HCT116 (cell line): ENCODE results near the gene GNPTG. TPM values are rescaled to one million over a fixed set of nuclear protein-coding genes. Genes with fewer than 3 reads are reported as not detected.

ENCODE experiments used
- ATAC-seq: fragments of 200-7000 bp; cut with Tn5 transposase; 2 replicates; pipeline ENCODE4 v1.9.1; 2020; ENCODE audit warnings: mild to moderate bottlenecking, moderate library complexity
- BruUV-seq: library from RNA; stranded (reverse); fragments of 400-500 nt; replicated peaks from 2 replicates; lab custom pipeline; 2021; lab: Mats Ljungman, UMichigan
- CTCF ChIA-PET: fragments of 300-600 bp; sonication (Branson Sonifier 250); formaldehyde crosslinking; loops from one replicate; lab custom pipeline; 2021; ENCODE audit warnings: antibody characterized with exemption; lab: Charles Lee
- POLR2A ChIA-PET: fragments of 300-600, 350-600 bp; sonication (Branson Sonifier 250); formaldehyde crosslinking; loops from one replicate; lab custom pipeline; 2021; ENCODE audit warnings: antibody characterized with exemption; lab: Charles Lee
- RAD21 ChIA-PET, 2 experiments: fragments of 300-600 bp; sonication (Branson Sonifier 250); formaldehyde crosslinking; loops; one replicate each; lab custom pipeline; 2023; ENCODE audit warnings: low total read pairs in 2 of 2; ENCODE audit not compliant: uncharacterized antibody in 2 of 2, unreplicated experiment in 2 of 2, low non-redundant PET in 1 of 2; lab: Charles Lee
- DNase-seq: peaks from one replicate; pipeline ENCODE4 v3.0.0-alpha.2; 2010; ENCODE audit warnings: low read depth, low spot score
- H2AFZ ChIP-seq: fragments of 200-600 bp; shearing (Covaris generic), sonication (generic); 2 replicates; pipeline ENCODE4 v1.6.1; 2017; ENCODE audit warnings: low read depth, mixed run types, mixed read lengths, antibody characterized with exemption, low read length; ENCODE audit not compliant: poor library complexity, severe bottlenecking
- H3K27ac ChIP-seq: 2 replicates; pipeline ENCODE4 v1.5.1; 2012; ENCODE audit warnings: low read depth, low read length
- H3K27me3 ChIP-seq: fragments of 200-600 bp; sonication (generic); 2 replicates; pipeline ENCODE4 v1.6.1; 2016; ENCODE audit warnings: mixed run types, low read length, mixed read lengths; ENCODE audit not compliant: insufficient read depth
- H3K36me3 ChIP-seq, 2 experiments: fragments of 200-500 bp in 1 of 2; fragments of 200-600 bp in 1 of 2; sonication (Bioruptor generic) in 1 of 2; sonication (generic) in 1 of 2; 2 replicates each; pipeline versions ENCODE4 v1.5.1 to v1.6.1; 2014 to 2016; ENCODE audit warnings: low read length in 2 of 2, inconsistent platforms in 1 of 2, mixed read lengths in 1 of 2, mixed run types in 1 of 2; ENCODE audit not compliant: insufficient read depth in 2 of 2, control insufficient read depth in 1 of 2
- H3K4me1 ChIP-seq, 2 experiments: fragments of 200-600 bp in 1 of 2; sonication (generic) in 1 of 2; 2 replicates each; pipeline versions ENCODE4 v1.5.1 to v1.6.1; 2012 to 2017; ENCODE audit warnings: low read length in 2 of 2, inconsistent platforms in 1 of 2, mild to moderate bottlenecking in 1 of 2, mixed read lengths in 1 of 2, mixed run types in 1 of 2, moderate library complexity in 1 of 2; ENCODE audit not compliant: insufficient read depth in 2 of 2, control insufficient read depth in 1 of 2
- H3K4me2 ChIP-seq: fragments of 200-600 bp; sonication (generic); 2 replicates; pipeline ENCODE4 v1.6.1; 2017; ENCODE audit warnings: mixed run types, low read length, mixed read lengths
- H3K4me3 ChIP-seq, 2 experiments: fragments of 200-600 bp in 1 of 2; sonication (generic) in 1 of 2; replicated peaks in 1 of 2; 2 replicates each; pipeline ENCODE4 v1.5.1; 2011 to 2016; ENCODE audit warnings: low read length in 2 of 2, control low read depth in 1 of 2, low read depth in 1 of 2, mild to moderate bottlenecking in 1 of 2, mixed read lengths in 1 of 2, mixed run types in 1 of 2
- H3K79me2 ChIP-seq: fragments of 200-600 bp; sonication (generic); 2 replicates; pipeline ENCODE4 v1.6.1; 2017; ENCODE audit warnings: mild to moderate bottlenecking, mixed run types, low read length, moderate library complexity, mixed read lengths; ENCODE audit not compliant: insufficient read depth
- H3K9ac ChIP-seq: fragments of 200-600 bp; sonication (generic); 2 replicates; pipeline ENCODE4 v1.6.1; 2016; ENCODE audit warnings: low read length, mixed read lengths
- H3K9me2 ChIP-seq: fragments of 200-600 bp; sonication (generic), shearing (Covaris generic); 2 replicates; pipeline ENCODE4 v1.6.1; 2017; ENCODE audit warnings: mixed run types, mild to moderate bottlenecking, moderate library complexity; ENCODE audit not compliant: insufficient read depth
- H3K9me3 ChIP-seq, 2 experiments: fragments of 200-500 bp in 1 of 2; fragments of 200-600 bp in 1 of 2; sonication (Bioruptor generic) in 1 of 2; sonication (generic) in 1 of 2; 2 replicates each; pipeline ENCODE4 v1.6.1; 2014 to 2017; ENCODE audit warnings: low read length in 2 of 2, mixed read lengths in 2 of 2, inconsistent platforms in 1 of 2, low read depth in 1 of 2, mild to moderate bottlenecking in 1 of 2, mixed run types in 1 of 2, moderate library complexity in 1 of 2; ENCODE audit not compliant: control insufficient read depth in 1 of 2, insufficient read depth in 1 of 2
- H4K20me1 ChIP-seq: fragments of 200-600 bp; sonication (generic), shearing (Covaris generic); 2 replicates; pipeline ENCODE4 v1.6.1; 2017; ENCODE audit warnings: mixed run types, mild to moderate bottlenecking, moderate library complexity; ENCODE audit not compliant: insufficient read depth
- CBX3 ChIP-seq: IDR thresholded peaks from 2 replicates; pipeline ENCODE4 v1.6.1; 2012; ENCODE audit warnings: low read depth
- CEBPB ChIP-seq: IDR thresholded peaks from 2 replicates; pipeline ENCODE4 v1.6.1; 2012; ENCODE audit warnings: low read depth
- EGR1 ChIP-seq: IDR thresholded peaks from 2 replicates; pipeline ENCODE4 v1.6.1; 2012; ENCODE audit warnings: low read depth
- ELF1 ChIP-seq: IDR thresholded peaks from 2 replicates; pipeline ENCODE4 v1.6.1; 2012; ENCODE audit warnings: low read depth, borderline replicate concordance
- EZH2 ChIP-seq: fragments of 200-600 bp; sonication (generic); IDR thresholded peaks from 2 replicates; pipeline ENCODE4 v1.6.1; 2017; ENCODE audit warnings: antibody characterized with exemption, mixed run types
- JUND ChIP-seq: IDR thresholded peaks from 2 replicates; pipeline ENCODE4 v1.6.1; 2012
- POLR2AphosphoS5 ChIP-seq: IDR thresholded peaks from 2 replicates; pipeline ENCODE4 v1.6.1; 2011; ENCODE audit warnings: mild to moderate bottlenecking, low read depth, low read length, moderate library complexity
- RAD21 ChIP-seq: IDR thresholded peaks from 2 replicates; pipeline ENCODE4 v1.6.1; 2012; ENCODE audit warnings: low read depth, mild to moderate bottlenecking
- SIN3A ChIP-seq: IDR thresholded peaks from 2 replicates; pipeline ENCODE4 v1.6.1; 2012; ENCODE audit warnings: low read depth
- SP1 ChIP-seq: IDR thresholded peaks from 2 replicates; pipeline ENCODE4 v1.6.1; 2012; ENCODE audit warnings: low read depth
- TCF7L2 ChIP-seq: IDR thresholded peaks from 2 replicates; pipeline ENCODE4 v1.7.0; 2011; ENCODE audit warnings: borderline replicate concordance, inconsistent platforms; ENCODE audit not compliant: insufficient read depth, insufficient read length; ENCODE audit errors: extremely low read depth
- YY1 ChIP-seq: IDR thresholded peaks from 2 replicates; pipeline ENCODE4 v1.6.1; 2011; ENCODE audit warnings: low read length, low read depth, moderate library complexity, mild to moderate bottlenecking; ENCODE audit not compliant: insufficient replicate concordance; ENCODE audit errors: extremely low read depth
- ZFX ChIP-seq: fragments of 450-650 bp; IDR thresholded peaks from 2 replicates; pipeline ENCODE4 v1.6.1; 2017
- ZNF274 ChIP-seq: fragments of 200-500 bp; sonication (Bioruptor generic); IDR thresholded peaks from 2 replicates; pipeline ENCODE4 v1.6.1; 2014; ENCODE audit warnings: mild to moderate bottlenecking, low read depth, low read length, inconsistent platforms
- intact Hi-C: fragments of 100-400 bp; cut with micrococcal nuclease; formaldehyde crosslinking; loops from 2 replicates; pipeline ENCODE4 v1.10.0; 2022
- total RNA-seq: library from RNA; stranded (reverse); gene quantifications from one replicate; pipeline ENCODE4 v1.2.1, GENCODE V29; 2021; ENCODE audit not compliant: unreplicated experiment
- TF ChIP-seq, protein P1 (sequence below): IDR thresholded peaks from 2 replicates; pipeline ENCODE4 v1.6.1; 2012
- TF ChIP-seq, protein P2 (sequence below): IDR thresholded peaks from 2 replicates; pipeline ENCODE4 v1.6.1; 2012; ENCODE audit warnings: low read depth
- TF ChIP-seq, protein P3 (sequence below), 3 experiments: fragments of 200-600 bp in 1 of 3; sonication (generic) in 1 of 3; IDR thresholded peaks in 2 of 3; conservative IDR thresholded peaks in 1 of 3; 2 replicates each; pipeline ENCODE4 v1.5.1; 2012 to 2017; ENCODE audit warnings: low read depth in 2 of 3, low read length in 2 of 3, antibody characterized with exemption in 1 of 3, borderline replicate concordance in 1 of 3, control low read depth in 1 of 3, mild to moderate bottlenecking in 1 of 3, mixed read lengths in 1 of 3, mixed run types in 1 of 3, moderate library complexity in 1 of 3; ENCODE audit not compliant: insufficient read depth in 1 of 3

The GNPTG gene
- total RNA-seq, 1 experiment from 2014 or later: 35.2 TPM

DNA sequence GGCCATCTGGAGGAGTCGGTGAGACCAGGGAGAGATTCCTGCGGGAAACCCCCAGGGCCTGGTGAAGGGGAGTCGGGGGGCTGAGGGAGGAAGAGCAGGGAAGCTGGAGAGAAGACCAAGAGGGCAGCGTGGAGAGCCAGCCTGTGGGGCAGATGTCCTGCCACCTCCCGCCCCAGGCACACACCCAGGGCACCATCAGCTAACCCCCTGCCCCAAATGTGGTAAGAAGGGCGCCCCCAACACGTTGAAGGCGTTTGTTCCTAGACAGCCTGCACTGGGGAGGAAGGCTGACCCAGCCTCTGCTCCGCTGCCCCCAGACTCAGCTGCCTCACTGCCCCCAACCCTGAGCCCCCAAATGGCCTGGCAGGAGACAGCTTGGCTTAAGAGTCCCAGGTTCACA is 17.0 kb upstream of the GNPTG start:
- ATAC-seq (no peak), DNase-seq (no peak)
- Histone ChIP-seq H3K4me3 (peak overlapping the region in 1 of 2 experiments; percentile 72; a peak in 1 of 4 replicates), H3K27ac (no peak overlapping the region), H3K4me1 (peaks cover 17 to 34% of the 10 kb centered on the region in 2 experiments; a peak in 3 of 4 replicates), H3K4me2 (peak overlapping the region; percentile 87), H3K9me2 (no peaks in the 10 kb centered on the region), H3K79me2 (no peaks in the 10 kb centered on the region), H3K36me3 (no peaks in the 10 kb centered on the region), H4K20me1 (no peaks in the 10 kb centered on the region), H2AFZ (no peak overlapping the region), H3K27me3 (no peaks in the 10 kb centered on the region), H3K9me3 (no peaks in the 10 kb centered on the region; a peak in 1 of 4 replicates), H3K9ac (no peak overlapping the region)
- CTCF ChIA-PET: no interaction called here
- TSS peak; percentile 44 for BruUV-seq
- TF ChIP-seq, protein P1, sequence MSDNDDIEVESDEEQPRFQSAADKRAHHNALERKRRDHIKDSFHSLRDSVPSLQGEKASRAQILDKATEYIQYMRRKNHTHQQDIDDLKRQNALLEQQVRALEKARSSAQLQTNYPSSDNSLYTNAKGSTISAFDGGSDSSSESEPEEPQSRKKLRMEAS: no peak
- no peak for TF ChIP-seq ZNF274
- no peak for TF ChIP-seq POLR2AphosphoS5
- TF ChIP-seq, protein P2, sequence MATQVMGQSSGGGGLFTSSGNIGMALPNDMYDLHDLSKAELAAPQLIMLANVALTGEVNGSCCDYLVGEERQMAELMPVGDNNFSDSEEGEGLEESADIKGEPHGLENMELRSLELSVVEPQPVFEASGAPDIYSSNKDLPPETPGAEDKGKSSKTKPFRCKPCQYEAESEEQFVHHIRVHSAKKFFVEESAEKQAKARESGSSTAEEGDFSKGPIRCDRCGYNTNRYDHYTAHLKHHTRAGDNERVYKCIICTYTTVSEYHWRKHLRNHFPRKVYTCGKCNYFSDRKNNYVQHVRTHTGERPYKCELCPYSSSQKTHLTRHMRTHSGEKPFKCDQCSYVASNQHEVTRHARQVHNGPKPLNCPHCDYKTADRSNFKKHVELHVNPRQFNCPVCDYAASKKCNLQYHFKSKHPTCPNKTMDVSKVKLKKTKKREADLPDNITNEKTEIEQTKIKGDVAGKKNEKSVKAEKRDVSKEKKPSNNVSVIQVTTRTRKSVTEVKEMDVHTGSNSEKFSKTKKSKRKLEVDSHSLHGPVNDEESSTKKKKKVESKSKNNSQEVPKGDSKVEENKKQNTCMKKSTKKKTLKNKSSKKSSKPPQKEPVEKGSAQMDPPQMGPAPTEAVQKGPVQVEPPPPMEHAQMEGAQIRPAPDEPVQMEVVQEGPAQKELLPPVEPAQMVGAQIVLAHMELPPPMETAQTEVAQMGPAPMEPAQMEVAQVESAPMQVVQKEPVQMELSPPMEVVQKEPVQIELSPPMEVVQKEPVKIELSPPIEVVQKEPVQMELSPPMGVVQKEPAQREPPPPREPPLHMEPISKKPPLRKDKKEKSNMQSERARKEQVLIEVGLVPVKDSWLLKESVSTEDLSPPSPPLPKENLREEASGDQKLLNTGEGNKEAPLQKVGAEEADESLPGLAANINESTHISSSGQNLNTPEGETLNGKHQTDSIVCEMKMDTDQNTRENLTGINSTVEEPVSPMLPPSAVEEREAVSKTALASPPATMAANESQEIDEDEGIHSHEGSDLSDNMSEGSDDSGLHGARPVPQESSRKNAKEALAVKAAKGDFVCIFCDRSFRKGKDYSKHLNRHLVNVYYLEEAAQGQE: no peak
- no peak for TF ChIP-seq CEBPB
- no peak for TF ChIP-seq EZH2
- TF ChIP-seq YY1: no peak
- no peak for TF ChIP-seq ELF1
- TF ChIP-seq, protein P3, sequence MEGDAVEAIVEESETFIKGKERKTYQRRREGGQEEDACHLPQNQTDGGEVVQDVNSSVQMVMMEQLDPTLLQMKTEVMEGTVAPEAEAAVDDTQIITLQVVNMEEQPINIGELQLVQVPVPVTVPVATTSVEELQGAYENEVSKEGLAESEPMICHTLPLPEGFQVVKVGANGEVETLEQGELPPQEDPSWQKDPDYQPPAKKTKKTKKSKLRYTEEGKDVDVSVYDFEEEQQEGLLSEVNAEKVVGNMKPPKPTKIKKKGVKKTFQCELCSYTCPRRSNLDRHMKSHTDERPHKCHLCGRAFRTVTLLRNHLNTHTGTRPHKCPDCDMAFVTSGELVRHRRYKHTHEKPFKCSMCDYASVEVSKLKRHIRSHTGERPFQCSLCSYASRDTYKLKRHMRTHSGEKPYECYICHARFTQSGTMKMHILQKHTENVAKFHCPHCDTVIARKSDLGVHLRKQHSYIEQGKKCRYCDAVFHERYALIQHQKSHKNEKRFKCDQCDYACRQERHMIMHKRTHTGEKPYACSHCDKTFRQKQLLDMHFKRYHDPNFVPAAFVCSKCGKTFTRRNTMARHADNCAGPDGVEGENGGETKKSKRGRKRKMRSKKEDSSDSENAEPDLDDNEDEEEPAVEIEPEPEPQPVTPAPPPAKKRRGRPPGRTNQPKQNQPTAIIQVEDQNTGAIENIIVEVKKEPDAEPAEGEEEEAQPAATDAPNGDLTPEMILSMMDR (IDR thresholded peaks at IDR 0.05 in 2 of 3, conservative IDR thresholded peaks at IDR 0.05 in 1 of 3; ENCODE audit: borderline replicate concordance in 1 of 3, insufficient read depth in 1 of 3, low read depth in 2 of 3, low read length in 2 of 3): no peak
- TF ChIP-seq RAD21: no peak
- TF ChIP-seq JUND: no peak
- TF ChIP-seq ZFX: no peak
- TF ChIP-seq EGR1: no peak
- no peak for TF ChIP-seq SP1
- TF ChIP-seq SIN3A: no peak
- no peak for TF ChIP-seq TCF7L2
- TF ChIP-seq CBX3: no peak
- intact Hi-C loops: no loop called here
- POLR2A ChIA-PET: interaction anchor here (0.5 to 0.6 kb wide), 2 partner anchors 79 to 615 kb away, joined by 3 to 4 read pairs; no protein-coding TSS in a partner anchor
- RAD21 ChIA-PET: no interaction called here
